HG02943 (cell line): ENCODE measurements around the gene CLCF1.

Experiments used
- ATAC-seq: cut with Tn5 transposase; IDR thresholded peaks from one replicate; pipeline ENCODE4 v1.9.1; 2021; ENCODE audit warnings: mild to moderate bottlenecking, low read depth, moderate library complexity; ENCODE audit not compliant: unreplicated experiment

Gene CLCF1

GRCh38 chr11:67364169-67364568 is 9.2 kb downstream of the CLCF1 start:
- no peak for ATAC-seq

- no peak for ATAC-seq
Measured at GRCh38 chr11:67357831-67358670, 15.3 kb downstream of the CLCF1 start.

- no peak for ATAC-seq
Measured at GRCh38 chr11:67356864-67357561, 16.4 kb downstream of the CLCF1 start.

GRCh38 chr11:67356387-67356863 is 17.0 kb downstream of the CLCF1 start:
- no peak for ATAC-seq

GRCh38 chr11:67355794-67356386 is 17.5 kb downstream of the CLCF1 start:
- ATAC-seq, result no peak

GRCh38 chr11:67355023-67355793 is 18.2 kb downstream of the CLCF1 start:
- no peak for ATAC-seq

GRCh38 chr11:67354075-67355022 is 19.0 kb downstream of the CLCF1 start:
- ATAC-seq, result no peak

- peak; percentile 69 for ATAC-seq
Measured at GRCh38 chr11:67353317-67354074, 19.9 kb downstream of the CLCF1 start, which contains the start of gene POLD4. Gene POLD4, minus strand, starts transcription at chr11:67353546. Its CDS starts 147 bp downstream, at chr11:67353399.

GRCh38 chr11:67352546-67353316 is 20.7 kb downstream of the CLCF1 start:
- peak; percentile 7 for ATAC-seq

GRCh38 chr11:67351275-67352005 is 22.0 kb downstream of the CLCF1 start:
- no peak for ATAC-seq

- ATAC-seq, result no peak
Measured at GRCh38 chr11:67349928-67350465, 23.4 kb downstream of the CLCF1 start.

GRCh38 chr11:67349457-67349856 is 23.9 kb downstream of the CLCF1 start:
- ATAC-seq, result no peak

- no peak for ATAC-seq
Measured at GRCh38 chr11:67349036-67349435, 24.4 kb downstream of the CLCF1 start.

GRCh38 chr11:67347964-67348749 is 25.2 kb downstream of the CLCF1 start:
- ATAC-seq, result no peak

GRCh38 chr11:67345920-67346819 is 27.2 kb downstream of the CLCF1 start:
- no peak for ATAC-seq
